SKM-1 (cell line): ENCODE results near the gene MYH15.

Experiments used
- DNase-seq: peaks from one replicate; lab custom pipeline; 2025; ENCODE audit not compliant: unreplicated experiment; lab: John Stamatoyannopoulos, UW

Gene MYH15

DNA sequence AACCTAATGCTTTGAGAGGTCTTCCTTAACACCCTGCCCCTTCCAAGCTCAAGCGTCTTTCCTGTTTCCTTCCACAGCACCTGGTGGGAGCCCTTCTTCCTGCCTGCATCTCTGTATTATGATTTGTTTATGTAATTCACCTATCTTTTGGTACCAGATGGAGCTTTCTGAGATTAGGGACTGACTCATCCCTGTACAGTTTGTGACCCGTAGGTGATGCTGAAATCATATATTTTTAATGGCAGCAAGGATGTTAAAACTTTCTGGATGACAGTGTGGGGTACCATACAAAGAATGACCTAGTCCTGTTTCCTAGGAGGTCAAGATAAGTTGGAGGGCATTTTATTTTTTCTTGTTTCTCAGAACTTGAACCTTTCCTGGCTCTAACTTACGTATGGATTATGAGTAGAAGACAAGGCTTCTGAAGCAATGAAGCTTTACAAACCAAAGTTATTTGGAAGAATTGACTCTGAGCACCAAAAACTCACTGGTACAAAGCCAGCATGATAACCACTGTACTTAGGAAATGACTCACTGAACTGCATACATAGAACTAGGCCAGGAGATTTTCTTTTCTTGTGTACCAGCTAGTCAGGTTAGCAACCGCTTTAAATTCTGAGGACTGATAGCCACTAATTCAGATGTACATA is 167.4 kb downstream of the MYH15 start:
- DNase-seq, result no peak

DNA sequence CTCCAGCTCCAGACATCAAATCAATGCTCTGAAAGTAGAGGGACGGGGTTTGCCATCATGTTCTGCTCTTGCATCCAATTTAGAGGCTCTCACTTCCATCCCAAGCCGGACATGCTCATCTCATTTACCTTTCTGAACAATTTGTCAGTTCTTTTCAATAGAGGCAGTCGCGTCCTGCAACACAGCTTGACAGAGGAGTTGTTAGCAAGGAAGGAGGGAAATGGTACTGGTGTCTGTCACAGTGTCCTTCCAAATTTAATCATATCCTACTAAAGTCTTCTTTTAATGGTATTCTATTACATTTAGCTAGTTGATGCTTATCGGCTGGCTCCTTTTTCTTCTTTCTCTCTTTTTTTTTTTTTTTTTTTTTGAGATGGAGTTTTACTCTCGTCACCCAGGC is 168.5 kb downstream of the MYH15 start:
- DNase-seq, result no peak

DNA sequence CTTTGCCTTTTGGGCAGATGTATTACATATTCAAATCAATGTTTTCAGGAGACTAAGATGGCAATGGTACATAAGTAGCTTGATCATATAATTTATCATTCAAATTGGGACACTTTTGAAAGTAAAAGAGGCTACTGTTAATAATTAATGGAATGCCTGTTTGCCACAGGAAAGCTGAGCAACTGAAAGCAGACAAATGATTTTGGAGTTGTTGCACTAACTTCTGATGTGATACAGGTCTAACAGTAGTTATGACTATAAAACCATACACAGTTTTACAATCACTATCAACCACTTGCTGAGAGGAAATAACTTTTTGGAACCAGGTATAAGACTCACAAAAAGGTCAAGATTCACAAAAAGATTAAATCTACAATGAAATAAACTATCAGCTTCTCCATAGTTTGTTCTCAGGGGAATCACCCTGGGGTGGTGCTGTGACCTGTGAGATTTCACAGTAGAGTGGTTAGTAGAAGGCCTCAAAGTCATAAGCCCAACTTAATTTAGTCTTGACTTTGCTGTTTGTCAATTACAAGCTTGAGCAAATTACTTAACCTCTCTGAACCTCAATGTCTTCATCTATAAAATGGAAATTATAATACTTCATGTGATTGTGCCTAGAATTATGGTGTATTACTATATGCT is 171.4 kb downstream of the MYH15 start:
- DNase-seq, result no peak

DNA sequence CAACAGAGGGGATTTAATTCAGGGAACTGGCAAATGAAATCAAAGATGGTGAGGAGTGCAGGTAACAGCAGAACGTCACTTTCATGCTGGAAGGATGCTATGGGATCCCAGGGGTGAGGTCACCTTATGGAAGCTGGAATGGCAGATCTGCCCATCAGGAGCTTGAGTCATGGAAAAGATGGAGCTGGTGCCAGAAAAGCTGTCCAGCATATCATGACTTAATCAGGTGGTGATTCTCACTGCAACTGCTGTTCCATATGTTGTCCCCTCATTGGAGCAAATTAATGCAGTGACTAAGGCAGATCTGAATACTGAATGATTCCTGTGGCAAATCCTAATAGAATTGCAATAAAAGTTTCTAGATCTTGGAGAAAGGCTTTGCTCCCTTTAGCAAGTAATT is 175.7 kb downstream of the MYH15 start:
- DNase-seq, result no peak

DNA sequence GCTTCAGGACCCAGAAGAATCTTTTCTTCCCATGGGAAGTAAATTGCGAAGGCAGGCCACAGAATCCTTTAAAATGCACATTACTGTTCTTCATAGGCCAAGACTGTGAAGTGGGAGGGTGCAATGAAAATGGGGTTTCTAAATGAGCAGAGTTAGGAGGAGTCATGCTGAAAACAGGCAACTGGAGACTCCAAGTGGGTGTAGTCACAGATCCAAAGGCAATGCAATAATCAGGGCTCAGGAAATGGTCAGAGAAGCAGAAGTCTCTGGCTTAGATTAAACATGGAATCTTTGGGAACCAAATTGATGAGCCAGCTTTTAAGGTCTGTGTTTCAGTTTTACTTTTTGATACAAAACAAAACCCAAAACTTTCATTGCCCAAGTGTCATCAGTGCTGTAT is 176.4 kb downstream of the MYH15 start:
- no peak for DNase-seq

DNA sequence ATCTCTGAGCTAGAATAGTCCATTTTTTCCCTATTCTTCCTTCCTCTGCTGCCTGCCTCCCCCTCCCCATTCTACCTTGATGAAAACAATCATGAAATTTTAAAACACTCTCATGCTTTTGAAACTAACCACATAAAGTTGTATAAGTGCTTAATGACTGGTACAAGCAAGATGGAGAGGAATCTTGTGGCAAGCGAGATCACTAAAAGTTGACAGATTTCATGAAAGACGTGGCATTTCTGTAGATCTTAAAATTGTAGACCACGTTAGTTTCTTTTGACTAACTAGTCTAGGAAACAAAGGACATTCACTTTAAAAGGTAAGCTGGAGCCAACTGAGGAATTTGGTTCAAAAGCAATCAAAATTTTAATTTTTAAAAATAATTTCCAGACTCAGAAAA is 178.6 kb downstream of the MYH15 start:
- DNase-seq, result no peak
